ENCODE data around the gene FAM222A. TPM values are rescaled to one million over a fixed set of nuclear protein-coding genes. Genes with fewer than 3 reads are reported as not detected.

Gene FAM222A
- total and polyA plus RNA-seq, 2 of the 4 experiments (the other 2 are of a cell fraction) = under 0.01 to 0.32 TPM

- H3K36me3 ChIP-seq (ENCODE audit: control insufficient read depth, insufficient read depth, low read length) = no peaks in the 10 kb centered on the region
- 57% methylated on average over 2 of the region's 7 CpGs; no CpG with 5 or more reads in 1 of the 2 experiments for WGBS, 2 experiments (ENCODE audit: extremely low coverage in 2 of 2, insufficient read length in 1 of 2)
- H3K56ac ChIP-seq (ENCODE audit: extremely low read depth, insufficient read depth, low read length) = no peak overlapping the region
- H2BK5ac ChIP-seq (ENCODE audit: low read depth, low read length, poor library complexity, severe bottlenecking) = no peak overlapping the region
- H3K23ac ChIP-seq (ENCODE audit: low read depth, low read length) = no peak overlapping the region
- no peak overlapping the region for H3K4me2 ChIP-seq (ENCODE audit: low read depth, low read length)
- H4K5ac ChIP-seq (ENCODE audit: low read depth, low read length) = no peak overlapping the region
- no peak overlapping the region for H3K14ac ChIP-seq (replicated peaks; ENCODE audit: low read depth, low read length)
- DNase-seq (no peak), ATAC-seq (ENCODE audit: low read depth) (no peak)
- H2AFZ ChIP-seq (replicated peaks; ENCODE audit: low read length, poor library complexity) = no peak overlapping the region
- peaks cover 58% of the 10 kb centered on the region for H3K27me3 ChIP-seq (ENCODE audit: control insufficient read depth, insufficient read depth, low read length)
- no peak overlapping the region for H2BK20ac ChIP-seq (ENCODE audit: low read depth, low read length)
- ChIA-PET CTCF (no interaction called here), POLR2A (ENCODE audit: unreplicated experiment) (no interaction called here)
- in situ Hi-C loops (cut with MboI; ENCODE audit: low sequenced_read_pairs) = no loop called here
- no peak overlapping the region for H2BK15ac ChIP-seq (ENCODE audit: low read depth, low read length)
- H4K8ac ChIP-seq (ENCODE audit: low read depth in 2 of 2, low read length in 2 of 2) = no peak overlapping the region
- dilution Hi-C loops (cut with HindIII; ENCODE audit: low sequenced_read_pairs, unreplicated experiment) = no loop called here
- H3K4ac ChIP-seq (ENCODE audit: low read depth, low read length) = no peak overlapping the region
- H2AK5ac ChIP-seq (ENCODE audit: low read depth, low read length) = no peak overlapping the region
- H4K20me1 ChIP-seq (ENCODE audit: insufficient read depth, low read length) = no peaks in the 10 kb centered on the region
- H2BK120ac ChIP-seq (ENCODE audit: low read depth, low read length) = no peak overlapping the region
- no peak overlapping the region for H3K18ac ChIP-seq (ENCODE audit: low read depth, low read length)
- no peaks in the 10 kb centered on the region for H3K9me3 ChIP-seq (ENCODE audit: control insufficient read depth, insufficient read depth, low read length)
- no peak overlapping the region for H3K4me3 ChIP-seq (ENCODE audit: insufficient read depth, low read depth, low read length)
- intact Hi-C loops (cut with micrococcal nuclease) = no loop called here
- H3K9ac ChIP-seq (ENCODE audit: low read depth, low read length) = no peak overlapping the region
- no peaks in the 10 kb centered on the region for H3K79me1 ChIP-seq (ENCODE audit: low read depth in 1 of 2, low read length in 2 of 2)
- no peak overlapping the region for H3K27ac ChIP-seq (ENCODE audit: insufficient read depth, low read length)
- H2AK9ac ChIP-seq (replicated peaks; ENCODE audit: low read depth, low read length, poor library complexity) = no peak overlapping the region
- H3K4me1 ChIP-seq (ENCODE audit: control insufficient read depth, insufficient read depth, low read length) = no peaks in the 10 kb centered on the region
- H3K9me1 ChIP-seq (ENCODE audit: insufficient read depth, low read length) = peaks cover 4% of the 10 kb centered on the region; the same call in 1 of the 2 replicates
- TF ChIP-seq MXI1 (IDR thresholded peaks at IDR 0.05; ENCODE audit: borderline replicate concordance, low read depth, low read length) = no peak
- no peak for TF ChIP-seq CHD1 (IDR thresholded peaks at IDR 0.05; ENCODE audit: low read depth, low read length)
- TF ChIP-seq MAZ (IDR thresholded peaks at IDR 0.05; ENCODE audit: borderline replicate concordance, low read depth, low read length) = no peak
- TF ChIP-seq CTCF (conservative IDR thresholded peaks at IDR 0.05; ENCODE audit: low read depth, low read length) = no peak
- no peak for TF ChIP-seq RFX5 (IDR thresholded peaks at IDR 0.05; ENCODE audit: low read depth, low read length)
- no peak for TF ChIP-seq CEBPB (IDR thresholded peaks at IDR 0.05; ENCODE audit: low read depth, low read length)
- TF ChIP-seq POLR2A (IDR thresholded peaks at IDR 0.05; ENCODE audit: low read depth, low read length) = no peak
- no peak for TF ChIP-seq MAFK (IDR thresholded peaks at IDR 0.05; ENCODE audit: low read depth, low read length)
- no peak for TF ChIP-seq SMC3 (IDR thresholded peaks at IDR 0.05; ENCODE audit: low read depth, low read length)
- TF ChIP-seq ELK1 (IDR thresholded peaks at IDR 0.05; ENCODE audit: borderline replicate concordance, low read depth, low read length) = no peak
- no peak for TF ChIP-seq BHLHE40 (IDR thresholded peaks at IDR 0.05; ENCODE audit: low read depth, low read length)
- TF ChIP-seq RCOR1 (IDR thresholded peaks at IDR 0.05; ENCODE audit: insufficient replicate concordance, low read length) = no peak
- TF ChIP-seq RAD21 (IDR thresholded peaks at IDR 0.05; ENCODE audit: low read length) = no peak
- TF ChIP-seq NFE2L2 (IDR thresholded peaks at IDR 0.05; ENCODE audit: low read depth, low read length) = no peak
- TF ChIP-seq FOS (IDR thresholded peaks at IDR 0.05; ENCODE audit: low read depth, low read length) = no peak
- TF ChIP-seq, protein P1, sequence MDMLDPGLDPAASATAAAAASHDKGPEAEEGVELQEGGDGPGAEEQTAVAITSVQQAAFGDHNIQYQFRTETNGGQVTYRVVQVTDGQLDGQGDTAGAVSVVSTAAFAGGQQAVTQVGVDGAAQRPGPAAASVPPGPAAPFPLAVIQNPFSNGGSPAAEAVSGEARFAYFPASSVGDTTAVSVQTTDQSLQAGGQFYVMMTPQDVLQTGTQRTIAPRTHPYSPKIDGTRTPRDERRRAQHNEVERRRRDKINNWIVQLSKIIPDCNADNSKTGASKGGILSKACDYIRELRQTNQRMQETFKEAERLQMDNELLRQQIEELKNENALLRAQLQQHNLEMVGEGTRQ (IDR thresholded peaks at IDR 0.05; ENCODE audit: low read depth, low read length) = no peak
- H4K91ac ChIP-seq (ENCODE audit: insufficient read depth, low read depth, low read length) = no peak overlapping the region
- BruUV-seq (replicated peaks) = no TSS peak
These were observed 18.2 kb downstream of the FAM222A start for GRCh38 chr12:109731806-109732205.
